Fibroblast of the aortic adventitia (primary cell): ENCODE measurements around the gene GRIP1. TPM values are rescaled to one million over a fixed set of nuclear protein-coding genes. Genes with fewer than 3 reads are reported as not detected.

Experiments used
- DNase-seq: peaks from one replicate; pipeline ENCODE4 v3.0.0-alpha.2; 2010; ENCODE audit warnings: low read depth
- H3K4me3 ChIP-seq: 2 replicates; pipeline ENCODE4 v1.5.1; 2011; ENCODE audit warnings: low read depth, mild to moderate bottlenecking, control low read depth, low read length, moderate library complexity
- CTCF ChIP-seq: IDR thresholded peaks from 2 replicates; pipeline ENCODE4 v1.5.1; 2011; ENCODE audit warnings: mild to moderate bottlenecking, low read length, control low read depth, inconsistent platforms; ENCODE audit not compliant: insufficient read depth
- total RNA-seq: library from RNA; depleted of rRNA; stranded (reverse); fragments of >200 nt; gene quantifications from 2 replicates; pipeline ENCODE4 v1.2.3, GENCODE V29; 2012; ENCODE audit warnings: low replicate concordance

GRIP1 gene
- total RNA-seq, 1 donor = 0.90 TPM

DNA sequence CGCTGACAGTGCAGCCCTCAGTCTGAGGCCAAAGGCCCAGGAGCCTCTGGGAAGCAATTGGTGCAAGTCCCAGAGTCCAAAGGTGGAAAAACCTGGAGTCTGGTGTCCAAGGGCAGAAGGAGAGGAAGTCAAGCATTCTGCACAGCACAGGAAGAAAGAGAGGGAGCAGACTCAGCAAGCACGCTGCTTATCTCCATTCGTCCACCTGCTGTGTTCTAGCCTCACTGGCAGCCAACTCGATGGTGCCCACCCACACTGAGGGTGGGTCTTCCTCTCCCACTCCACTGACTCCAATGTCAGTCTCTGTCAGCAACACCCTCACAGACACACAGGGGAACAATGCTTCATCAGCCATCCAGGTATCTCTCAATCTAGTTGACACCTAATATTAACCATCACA, 337.8 kb downstream of the GRIP1 start:
- TF ChIP-seq CTCF = no peak
- H3K4me3 ChIP-seq = no peak overlapping the region
- DNase-seq = no peak

DNA sequence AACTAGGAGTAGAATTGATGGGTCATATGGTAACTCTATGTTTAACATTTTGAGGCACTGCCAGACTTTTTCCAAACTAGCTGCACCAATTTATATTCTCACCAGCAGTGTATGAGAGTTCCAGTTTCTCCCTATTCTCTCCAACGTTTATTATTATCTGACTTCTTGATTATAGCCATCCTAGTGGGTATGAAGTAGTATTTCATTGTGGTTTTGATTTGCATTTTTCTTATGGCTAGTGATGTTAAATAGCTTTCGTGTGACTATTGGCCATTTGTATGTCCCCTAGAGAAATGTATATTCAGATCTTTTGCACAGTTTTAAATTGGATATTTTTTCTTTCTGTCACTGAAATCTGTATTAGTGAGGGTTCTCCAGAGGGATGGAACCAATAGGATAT, 338.7 kb downstream of the GRIP1 start:
- H3K4me3 ChIP-seq = no peak overlapping the region
- peak; percentile 6 for DNase-seq
- TF ChIP-seq CTCF = no peak

DNA sequence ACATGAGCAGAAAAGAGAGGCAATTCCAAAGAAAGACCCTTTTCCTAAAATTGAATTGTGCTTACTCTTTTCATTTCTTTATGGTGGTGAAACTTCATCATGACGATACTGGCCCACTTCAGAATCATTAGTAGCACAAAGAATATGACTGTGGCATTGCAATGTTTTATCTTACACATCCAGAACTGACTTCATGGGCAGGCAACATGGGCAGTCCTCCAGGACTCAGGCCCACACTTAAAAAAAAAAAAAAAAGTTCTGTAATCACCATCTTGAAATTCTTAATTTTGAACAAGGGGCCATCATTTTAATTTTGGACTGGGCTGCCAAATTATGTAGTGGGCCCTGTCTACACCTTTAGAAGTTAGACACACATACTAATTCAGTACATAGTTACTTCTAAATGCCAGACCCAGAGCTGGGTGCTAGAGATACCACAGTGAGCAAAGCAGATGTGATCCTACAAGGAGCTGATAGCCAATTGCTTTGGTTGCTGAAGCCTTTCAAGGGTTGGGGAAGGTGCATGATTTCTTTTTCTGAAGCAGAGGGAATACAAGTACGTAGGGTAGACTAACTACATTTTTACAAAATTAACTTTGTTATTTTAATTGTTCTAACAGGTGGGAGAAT, 341.4 kb downstream of the GRIP1 start:
- H3K4me3 ChIP-seq = no peak overlapping the region
- TF ChIP-seq CTCF = no peak
- no peak for DNase-seq

DNA sequence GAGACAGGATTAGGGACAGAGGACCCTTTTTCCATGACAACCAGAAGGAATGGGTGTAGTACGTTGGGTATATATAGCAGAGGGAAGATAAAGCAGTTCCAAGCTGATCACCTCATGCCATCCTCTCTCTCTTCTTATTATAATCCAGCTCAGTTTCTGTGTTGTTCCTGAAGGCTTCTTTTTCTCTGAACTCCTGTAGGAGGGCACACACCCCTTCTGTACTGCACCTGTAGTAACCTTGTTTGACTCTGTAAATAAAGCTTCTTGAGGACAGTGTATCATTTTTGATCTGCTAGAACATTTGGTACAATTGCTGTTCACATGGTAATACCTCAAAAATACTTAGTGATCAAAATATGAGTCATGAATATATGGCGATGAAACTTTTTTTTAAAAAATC, 343.1 kb downstream of the GRIP1 start:
- DNase-seq = no peak
- TF ChIP-seq CTCF = no peak
- no peak overlapping the region for H3K4me3 ChIP-seq

DNA sequence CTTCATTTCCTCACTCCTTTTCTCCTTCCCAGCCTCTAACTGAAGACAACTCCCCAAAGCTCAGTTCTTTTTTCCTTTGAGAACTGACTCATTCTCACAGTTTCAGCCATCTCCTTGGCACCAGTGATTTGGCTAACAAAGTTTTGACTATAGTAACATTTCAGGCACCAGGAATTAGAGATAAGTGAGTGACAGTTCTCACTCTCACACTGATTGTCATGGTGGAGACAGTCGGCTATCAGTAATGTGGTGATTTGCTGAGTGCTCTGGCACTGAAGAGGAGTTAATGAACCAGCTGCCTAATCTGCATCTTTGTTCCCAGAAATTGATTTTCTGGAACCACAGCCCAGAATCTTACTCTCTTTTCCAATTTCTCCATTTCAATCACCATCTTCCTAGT, 347.1 kb downstream of the GRIP1 start:
- H3K4me3 ChIP-seq = no peak overlapping the region
- TF ChIP-seq CTCF = no peak
- DNase-seq = no peak

- DNase-seq = no peak
- H3K4me3 ChIP-seq = no peak overlapping the region
- no peak for TF ChIP-seq CTCF
Measured at GRCh38 chr12:66331016-66331415, 347.9 kb downstream of the GRIP1 start.

DNA sequence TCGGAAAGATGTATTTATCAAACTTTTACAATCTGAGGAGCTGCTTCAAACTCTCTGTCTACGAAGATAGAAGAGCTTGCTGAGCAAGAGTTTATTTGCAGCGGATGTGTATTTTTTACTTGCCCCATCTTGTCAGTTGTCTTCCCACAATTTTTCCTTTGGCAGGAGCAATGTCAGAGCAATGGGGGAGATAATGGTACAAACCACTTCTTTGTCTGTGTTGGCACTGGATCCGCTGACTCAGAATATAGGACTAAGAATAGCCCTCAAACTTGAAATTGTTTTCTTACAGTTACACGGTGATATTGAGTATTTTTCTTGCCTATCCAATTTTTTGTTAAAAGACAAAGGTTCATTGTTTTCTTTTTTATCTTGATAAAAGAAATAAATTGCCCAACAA, 348.9 kb downstream of the GRIP1 start:
- peak; percentile 61 for DNase-seq
- H3K4me3 ChIP-seq = no peak overlapping the region
- no peak for TF ChIP-seq CTCF
